Natural killer cell (primary cell): ENCODE measurements around the gene IKZF3. TPM values are rescaled to one million over a fixed set of nuclear protein-coding genes. Genes with fewer than 3 reads are reported as not detected.
"Not testable (repeated sequence)": the region's sequence is repeated elsewhere in the genome, so short reads cannot be mapped to it uniquely, and the experiment has no call there.

Experiments used
- ATAC-seq, 3 donors: fragments of 150-1000 bp in 2 of 3; fragments of 200-7000 bp in 1 of 3; cut with Tn5 transposase; 1 replicate in 1 of 3; 2 replicates in 2 of 3; pipeline ENCODE4 v1.10.0; 2021; ENCODE audit warnings: mild to moderate bottlenecking in 2 of 3, moderate library complexity in 2 of 3
- DNase-seq, 2 donors: peaks; one replicate each; pipeline versions ENCODE4 v3.0.0 to v3.0.0-alpha.2; 2013 to 2021; ENCODE audit warnings: mixed read lengths in 1 of 2
- H3K27ac ChIP-seq: one replicate; pipeline ENCODE4 v1.5.1; 2013; ENCODE audit warnings: mild to moderate bottlenecking, low read length
- H3K27me3 ChIP-seq: one replicate; pipeline ENCODE4 v1.6.1; 2013; ENCODE audit warnings: low read length; ENCODE audit not compliant: control insufficient read depth, insufficient read depth
- H3K36me3 ChIP-seq: one replicate; pipeline ENCODE4 v1.6.1; 2013; ENCODE audit warnings: low read length; ENCODE audit not compliant: control insufficient read depth, insufficient read depth
- H3K4me1 ChIP-seq: one replicate; pipeline ENCODE4 v1.6.1; 2013; ENCODE audit warnings: low read length; ENCODE audit not compliant: control insufficient read depth, insufficient read depth
- H3K4me3 ChIP-seq: one replicate; pipeline ENCODE4 v1.5.1; 2013; ENCODE audit warnings: low read length
- H3K9me3 ChIP-seq: one replicate; pipeline ENCODE4 v1.6.1; 2013; ENCODE audit warnings: low read length; ENCODE audit not compliant: control insufficient read depth, insufficient read depth
- H3K27ac Mint-ChIP-seq, 2 donors: one replicate each; pipeline ENCODE4 v1.8.0; 2022; ENCODE audit warnings: mild to moderate bottlenecking in 2 of 2, mixed read lengths in 2 of 2, moderate library complexity in 1 of 2
- H3K27me3 Mint-ChIP-seq, 2 donors: one replicate each; pipeline ENCODE4 v1.8.0; 2022; ENCODE audit warnings: low read depth in 2 of 2, mixed read lengths in 2 of 2
- H3K36me3 Mint-ChIP-seq: one replicate; pipeline ENCODE4 v1.8.0; 2022; ENCODE audit warnings: mixed read lengths
- H3K4me1 Mint-ChIP-seq, 2 donors: one replicate each; pipeline ENCODE4 v1.8.0; 2022; ENCODE audit warnings: mixed read lengths in 2 of 2
- H3K4me3 Mint-ChIP-seq: one replicate; pipeline ENCODE4 v1.8.0; 2022; ENCODE audit warnings: mild to moderate bottlenecking, moderate library complexity, mixed read lengths
- H3K9me3 Mint-ChIP-seq, 2 donors: one replicate each; pipeline ENCODE4 v1.8.0; 2022; ENCODE audit warnings: mixed read lengths in 2 of 2
- CTCF ChIP-seq: fragments of 200-600 bp; IDR thresholded peaks from one replicate; pipeline ENCODE4 v1.8.0; 2022; ENCODE audit warnings: antibody characterized with exemption
- WGBS: methylation state at CpG from one replicate; pipeline ENCODE4 v1.1.7; 2013; ENCODE audit warnings: missing lambda C conversion rate; ENCODE audit not compliant: insufficient coverage; 5-methylcytosine and 5-hydroxymethylcytosine counted together
- intact Hi-C: fragments of 100-400 bp; cut with micrococcal nuclease; formaldehyde crosslinking; loops from one replicate; pipeline ENCODE4 v1.14.2; 2022
- total RNA-seq, 4 donors: library from RNA; stranded (reverse); fragments of 120-200 nt in 1 of 4; gene quantifications; one replicate each; pipeline versions ENCODE4 v1.2.3 to v1.2.4, GENCODE V29; 2013 to 2022

IKZF3 gene
- total RNA-seq, 3 donors from 2014 or later (not counting 1 experiment from before 2014, with no cell fraction given): 134 to 162 (median 139) TPM

- no peak for ATAC-seq
- H3K4me1 ChIP-seq: no peaks in the 10 kb centered on the region
- no peaks in the 10 kb centered on the region for H3K4me1 Mint-ChIP-seq
- no peak for DNase-seq
- intact Hi-C loops: no loop called here
- H3K9me3 ChIP-seq: no peaks in the 10 kb centered on the region
- H3K36me3 Mint-ChIP-seq: no peaks in the 10 kb centered on the region
- 17% methylated on average over 2 of the region's 3 CpGs for WGBS
- no peak overlapping the region for H3K27ac Mint-ChIP-seq
- H3K9me3 Mint-ChIP-seq: no peaks in the 10 kb centered on the region
- no peak for TF ChIP-seq CTCF
- H3K4me3 Mint-ChIP-seq: no peak overlapping the region
- H3K27ac ChIP-seq: no peak overlapping the region
- H3K4me3 ChIP-seq: no peak overlapping the region
- no peaks in the 10 kb centered on the region for H3K27me3 Mint-ChIP-seq
- H3K36me3 ChIP-seq: no peaks in the 10 kb centered on the region
- H3K27me3 ChIP-seq: no peaks in the 10 kb centered on the region
Measured at GRCh38 chr17:39894681-39895376, 30.7 kb upstream of the IKZF3 start.

GRCh38 chr17:39889200-39889599 is 25.1 kb upstream of the IKZF3 start:
- Histone ChIP-seq H3K27me3 (no peaks in the 10 kb centered on the region), H3K4me3 (no peak overlapping the region), H3K9me3 (no peaks in the 10 kb centered on the region), H3K36me3 (no peaks in the 10 kb centered on the region), H3K27ac (no peak overlapping the region), H3K4me1 (no peaks in the 10 kb centered on the region)
- Mint-ChIP-seq H3K4me3 (no peak overlapping the region), H3K27ac (no peak overlapping the region), H3K9me3 (no peaks in the 10 kb centered on the region), H3K36me3 (no peaks in the 10 kb centered on the region), H3K27me3 (no peaks in the 10 kb centered on the region), H3K4me1 (no peaks in the 10 kb centered on the region)
- no peak for DNase-seq
- WGBS: 50% methylated on average over 1 of the region's 2 CpGs
- TF ChIP-seq CTCF: no peak
- intact Hi-C loops: no loop called here
- no peak for ATAC-seq

- Histone ChIP-seq H3K9me3 (no peaks in the 10 kb centered on the region), H3K4me3 (no peak overlapping the region), H3K4me1 (no peaks in the 10 kb centered on the region), H3K36me3 (no peaks in the 10 kb centered on the region), H3K27me3 (no peaks in the 10 kb centered on the region), H3K27ac (no peak overlapping the region)
- Mint-ChIP-seq H3K4me3 (no peak overlapping the region), H3K9me3 (no peaks in the 10 kb centered on the region), H3K27ac (no peak overlapping the region), H3K4me1 (no peaks in the 10 kb centered on the region), H3K36me3 (no peaks in the 10 kb centered on the region), H3K27me3 (no peaks in the 10 kb centered on the region)
- TF ChIP-seq CTCF: no peak
- ATAC-seq (no peak), DNase-seq (no peak)
- intact Hi-C loops: no loop called here
Measured at GRCh38 chr17:39887078-39887477, 23.0 kb upstream of the IKZF3 start.

- H3K9me3 Mint-ChIP-seq, H3K27ac ChIP-seq, H3K27ac Mint-ChIP-seq, H3K36me3 Mint-ChIP-seq, H3K4me3 ChIP-seq, H3K9me3 ChIP-seq, H3K27me3 ChIP-seq, H3K4me3 Mint-ChIP-seq, DNase-seq, intact Hi-C loops, H3K36me3 ChIP-seq, H3K27me3 Mint-ChIP-seq, H3K4me1 Mint-ChIP-seq, ATAC-seq, H3K4me1 ChIP-seq: not testable (repeated sequence)
- WGBS: 74% methylated on average over 4 of the region's 5 CpGs
Measured at GRCh38 chr17:39886102-39886501, 22.0 kb upstream of the IKZF3 start.
